ENCODE measurements around the gene OTOP3. TPM values are rescaled to one million over a fixed set of nuclear protein-coding genes. Genes with fewer than 3 reads are reported as not detected.

OTOP3 gene
- total RNA-seq, 1 donor from 2014 or later: not detected

- DNase-seq (ENCODE audit: low spot score): no peak
These were observed 54.9 kb downstream of the OTOP3 start for GRCh38 chr17:74990581-74991105.

GRCh38 chr17:74992223-74992622, 56.5 kb downstream of the OTOP3 start:
- Mint-ChIP-seq H3K4me3 (ENCODE audit: unreplicated experiment) (no peak overlapping the region), H3K27ac (ENCODE audit: unreplicated experiment) (no peak overlapping the region), H3K4me1 (ENCODE audit: unreplicated experiment) (peaks cover 20% of the 10 kb centered on the region), H3K9me3 (ENCODE audit: unreplicated experiment) (no peaks in the 10 kb centered on the region), H3K36me3 (ENCODE audit: low read depth, unreplicated experiment) (peaks cover 5% of the 10 kb centered on the region), H3K27me3 (ENCODE audit: unreplicated experiment) (no peaks in the 10 kb centered on the region)
- DNase-seq (ENCODE audit: low spot score): no peak
- TF ChIP-seq CTCF (IDR thresholded peaks at IDR 0.05; ENCODE audit: unreplicated experiment): no peak

More at GRCh38 chr17:74990581-74991105, 54.9 kb downstream of the OTOP3 start:
- no peak overlapping the region for H3K4me3 Mint-ChIP-seq (ENCODE audit: unreplicated experiment)
- peaks cover 5% of the 10 kb centered on the region for H3K36me3 Mint-ChIP-seq (ENCODE audit: low read depth, unreplicated experiment)
- peaks cover 2% of the 10 kb centered on the region for H3K27me3 Mint-ChIP-seq (ENCODE audit: unreplicated experiment)
- no peaks in the 10 kb centered on the region for H3K9me3 Mint-ChIP-seq (ENCODE audit: unreplicated experiment)
- no peak for TF ChIP-seq CTCF (IDR thresholded peaks at IDR 0.05; ENCODE audit: unreplicated experiment)
- H3K27ac Mint-ChIP-seq (ENCODE audit: unreplicated experiment): peak overlapping the region; percentile 30
- peaks cover 22% of the 10 kb centered on the region for H3K4me1 Mint-ChIP-seq (ENCODE audit: unreplicated experiment)

GRCh38 chr17:74994440-74994839, 58.7 kb downstream of the OTOP3 start:
- Mint-ChIP-seq H3K9me3 (ENCODE audit: unreplicated experiment) (no peaks in the 10 kb centered on the region), H3K4me1 (ENCODE audit: unreplicated experiment) (peaks cover 18% of the 10 kb centered on the region), H3K36me3 (ENCODE audit: low read depth, unreplicated experiment) (peaks cover 5% of the 10 kb centered on the region), H3K27ac (ENCODE audit: unreplicated experiment) (no peak overlapping the region), H3K27me3 (ENCODE audit: unreplicated experiment) (no peaks in the 10 kb centered on the region), H3K4me3 (ENCODE audit: unreplicated experiment) (peak overlapping the region; percentile 25)
- no peak for DNase-seq (ENCODE audit: low spot score)
- TF ChIP-seq CTCF (IDR thresholded peaks at IDR 0.05; ENCODE audit: unreplicated experiment): no peak

- peaks cover 5% of the 10 kb centered on the region for H3K36me3 Mint-ChIP-seq (ENCODE audit: low read depth, unreplicated experiment)
- H3K4me1 Mint-ChIP-seq (ENCODE audit: unreplicated experiment): peaks cover 18% of the 10 kb centered on the region
- no peak for TF ChIP-seq CTCF (IDR thresholded peaks at IDR 0.05; ENCODE audit: unreplicated experiment)
- no peak for DNase-seq (ENCODE audit: low spot score)
- H3K4me3 Mint-ChIP-seq (ENCODE audit: unreplicated experiment): no peak overlapping the region
- H3K27me3 Mint-ChIP-seq (ENCODE audit: unreplicated experiment): no peaks in the 10 kb centered on the region
- no peaks in the 10 kb centered on the region for H3K9me3 Mint-ChIP-seq (ENCODE audit: unreplicated experiment)
- no peak overlapping the region for H3K27ac Mint-ChIP-seq (ENCODE audit: unreplicated experiment)
These were observed 60.1 kb downstream of the OTOP3 start for GRCh38 chr17:74995847-74996246.

- Mint-ChIP-seq H3K4me1 (ENCODE audit: unreplicated experiment) (peaks cover 9% of the 10 kb centered on the region), H3K27ac (ENCODE audit: unreplicated experiment) (no peak overlapping the region), H3K4me3 (ENCODE audit: unreplicated experiment) (no peak overlapping the region), H3K9me3 (ENCODE audit: unreplicated experiment) (no peaks in the 10 kb centered on the region), H3K27me3 (ENCODE audit: unreplicated experiment) (no peaks in the 10 kb centered on the region), H3K36me3 (ENCODE audit: low read depth, unreplicated experiment) (peaks cover 10% of the 10 kb centered on the region)
- DNase-seq (ENCODE audit: low spot score): no peak
- no peak for TF ChIP-seq CTCF (IDR thresholded peaks at IDR 0.05; ENCODE audit: unreplicated experiment)
These were observed 63.1 kb downstream of the OTOP3 start for GRCh38 chr17:74998783-74999182.
